IPS-15b (cell line): ENCODE measurements around the gene CHST13.

Source experiments
- H3K27me3 ChIP-seq: one replicate; pipeline ENCODE4 v1.6.1; 2013; ENCODE audit warnings: low read length; ENCODE audit not compliant: control insufficient read depth, insufficient read depth
- H3K36me3 ChIP-seq: one replicate; pipeline ENCODE4 v1.6.1; 2013; ENCODE audit warnings: low read length; ENCODE audit not compliant: control insufficient read depth, insufficient read depth
- H3K4me1 ChIP-seq: one replicate; pipeline ENCODE4 v1.6.1; 2013; ENCODE audit warnings: mild to moderate bottlenecking, low read length; ENCODE audit not compliant: control insufficient read depth, insufficient read depth
- H3K4me3 ChIP-seq: one replicate; pipeline ENCODE4 v1.5.1; 2013; ENCODE audit warnings: low read depth, low read length
- H3K9ac ChIP-seq: one replicate; pipeline ENCODE4 v1.6.1; 2013; ENCODE audit warnings: low read depth, mild to moderate bottlenecking, low read length
- H3K9me3 ChIP-seq: one replicate; pipeline ENCODE4 v1.6.1; 2013; ENCODE audit warnings: mild to moderate bottlenecking, low read length; ENCODE audit not compliant: control insufficient read depth, insufficient read depth

CHST13 gene

DNA sequence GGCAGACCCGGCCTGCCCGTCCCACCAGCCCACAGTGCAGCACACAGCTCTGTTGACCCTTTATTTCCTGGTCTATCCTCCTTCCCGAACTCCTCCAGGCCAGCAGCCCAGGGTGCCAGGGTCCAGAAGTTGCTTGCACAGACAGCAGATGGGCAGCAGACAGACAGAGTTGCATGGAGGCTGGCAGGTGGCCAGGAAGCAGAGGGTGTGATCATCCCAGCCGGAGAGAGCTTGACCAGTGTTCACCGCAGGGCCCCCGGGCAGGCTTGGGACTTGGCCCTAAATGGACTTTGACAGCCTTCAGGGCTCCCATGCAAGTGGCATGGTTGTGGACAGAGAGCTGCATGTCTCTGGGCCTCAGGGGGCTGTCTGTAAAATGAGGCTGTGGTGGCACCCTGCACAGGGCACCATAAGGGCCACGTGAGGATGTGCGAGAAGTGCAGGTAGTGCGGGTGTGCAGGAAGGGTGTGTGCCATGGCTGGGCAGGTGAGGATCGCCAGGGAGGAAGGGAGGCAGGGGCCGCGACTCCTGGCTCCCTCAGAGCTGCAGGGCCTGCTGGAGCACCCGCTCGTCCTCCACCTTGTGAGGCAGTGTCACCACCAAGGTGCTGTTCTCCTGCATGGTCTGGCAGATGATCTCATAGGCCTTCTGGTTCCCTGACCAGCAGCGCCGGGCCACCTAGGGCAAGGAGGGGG lies 42.0 kb upstream of the CHST13 start:
- no peak overlapping the region for H3K4me3 ChIP-seq
- no peaks in the 10 kb centered on the region for H3K9me3 ChIP-seq
- no peak overlapping the region for H3K9ac ChIP-seq
- peaks cover 15% of the 10 kb centered on the region for H3K4me1 ChIP-seq
- H3K27me3 ChIP-seq = no peaks in the 10 kb centered on the region
- H3K36me3 ChIP-seq = no peaks in the 10 kb centered on the region

DNA sequence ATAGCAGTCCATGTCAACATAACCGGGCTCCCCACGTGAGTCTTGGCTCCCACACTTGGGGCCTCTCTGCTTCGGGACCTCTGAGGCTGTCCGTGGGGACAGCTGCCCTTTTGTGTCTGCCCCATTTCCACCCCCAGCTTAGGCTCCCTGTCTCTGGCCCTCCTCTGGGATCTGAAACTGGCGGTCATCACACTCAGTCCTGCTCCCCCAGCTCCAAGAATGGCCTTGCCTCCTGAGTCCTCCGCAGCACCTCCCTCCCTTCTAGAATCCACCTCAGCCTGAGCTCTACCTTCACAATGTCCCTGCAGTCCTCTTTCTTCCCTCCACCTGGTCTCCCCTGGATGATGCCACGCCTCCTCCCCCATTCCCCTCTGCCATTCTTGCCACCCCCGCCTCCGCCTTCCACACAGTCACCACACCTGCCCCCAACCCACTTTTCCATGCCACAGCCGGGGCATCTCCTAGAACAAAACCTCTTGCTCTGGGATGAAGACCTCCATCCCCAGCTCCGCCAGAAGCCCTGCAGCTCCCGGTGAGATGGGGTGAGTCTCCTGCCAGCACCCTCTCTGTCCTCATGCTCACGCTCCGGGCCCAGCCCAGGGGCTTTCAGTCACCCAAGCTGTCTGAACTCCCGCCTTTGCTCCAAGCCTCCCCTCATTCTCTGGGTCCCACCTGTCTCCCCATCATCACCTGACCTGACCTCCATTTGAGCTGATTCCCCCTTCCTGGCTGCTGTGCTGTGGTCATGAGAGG lies 41.3 kb upstream of the CHST13 start:
- Histone ChIP-seq H3K9ac (no peak overlapping the region), H3K4me1 (peaks cover 11% of the 10 kb centered on the region), H3K36me3 (no peaks in the 10 kb centered on the region), H3K9me3 (no peaks in the 10 kb centered on the region), H3K4me3 (no peak overlapping the region), H3K27me3 (no peaks in the 10 kb centered on the region)

DNA sequence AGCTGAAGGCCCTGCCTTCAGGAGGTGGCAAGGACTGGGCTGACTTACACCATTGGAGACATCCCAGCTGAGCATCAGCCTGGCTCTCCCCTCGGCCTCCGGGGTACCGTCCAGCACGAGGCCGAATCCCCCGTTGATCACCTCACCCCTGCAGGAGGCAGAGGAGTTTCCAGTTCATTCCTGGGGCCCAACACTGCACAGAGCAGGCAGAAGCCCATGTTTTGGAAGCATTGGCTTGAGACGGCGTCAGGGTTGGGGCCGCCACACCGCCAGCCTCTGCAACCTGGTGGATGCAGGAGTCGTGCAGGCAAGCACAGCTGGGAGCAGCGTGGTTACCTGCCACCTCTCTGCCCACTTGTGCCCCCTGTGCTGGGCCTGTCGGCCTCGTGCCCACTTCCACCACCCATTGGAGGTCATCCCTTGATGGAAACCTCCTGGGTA lies 40.6 kb upstream of the CHST13 start:
- no peaks in the 10 kb centered on the region for H3K9me3 ChIP-seq
- H3K36me3 ChIP-seq = no peaks in the 10 kb centered on the region
- no peak overlapping the region for H3K4me3 ChIP-seq
- peaks cover 11% of the 10 kb centered on the region for H3K4me1 ChIP-seq
- H3K9ac ChIP-seq = no peak overlapping the region
- H3K27me3 ChIP-seq = no peaks in the 10 kb centered on the region

DNA sequence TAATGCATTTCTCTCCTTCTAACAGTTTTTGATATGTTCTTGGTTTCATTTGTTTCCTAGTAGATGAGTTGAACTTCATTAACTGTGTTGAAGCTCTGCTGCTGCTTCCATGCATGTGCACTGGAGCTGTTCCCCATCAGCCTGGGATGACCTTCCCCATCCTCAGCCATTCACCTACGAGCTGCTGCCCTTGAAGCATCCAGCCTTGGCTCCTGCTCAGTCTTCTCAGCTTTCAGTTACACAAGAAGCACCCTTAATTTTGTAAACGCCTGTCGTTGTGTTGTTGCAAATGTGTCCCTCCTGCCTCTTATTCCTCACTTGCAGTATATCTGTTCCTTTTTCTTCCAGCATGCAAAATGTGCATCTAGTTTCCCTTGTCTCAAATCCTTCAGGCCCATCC lies 39.8 kb upstream of the CHST13 start:
- Histone ChIP-seq H3K4me3 (no peak overlapping the region), H3K9me3 (no peaks in the 10 kb centered on the region), H3K36me3 (no peaks in the 10 kb centered on the region), H3K4me1 (peaks cover 11% of the 10 kb centered on the region), H3K9ac (no peak overlapping the region), H3K27me3 (no peaks in the 10 kb centered on the region)

DNA sequence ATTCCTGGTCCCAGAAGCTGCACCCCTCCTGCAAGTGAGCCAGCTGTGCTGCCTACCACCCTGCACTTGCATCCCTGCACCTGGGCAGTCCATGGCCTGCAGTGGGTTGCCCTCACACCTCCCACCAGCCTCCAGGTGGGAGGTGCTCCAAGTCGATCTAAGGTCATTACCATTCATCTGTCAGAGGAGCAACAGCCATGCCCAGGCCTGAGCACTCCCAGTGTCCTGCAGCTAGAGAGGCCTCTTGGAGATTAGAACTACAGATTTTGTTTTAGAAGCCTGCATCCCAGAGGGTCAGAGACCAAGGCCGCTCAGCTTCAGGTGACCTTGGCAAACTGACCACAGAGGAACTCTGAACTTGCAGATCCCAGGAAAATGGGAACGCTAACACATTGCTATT lies 39.3 kb upstream of the CHST13 start:
- Histone ChIP-seq H3K4me3 (no peak overlapping the region), H3K4me1 (peaks cover 11% of the 10 kb centered on the region), H3K27me3 (no peaks in the 10 kb centered on the region), H3K9me3 (no peaks in the 10 kb centered on the region), H3K36me3 (no peaks in the 10 kb centered on the region), H3K9ac (no peak overlapping the region)

DNA sequence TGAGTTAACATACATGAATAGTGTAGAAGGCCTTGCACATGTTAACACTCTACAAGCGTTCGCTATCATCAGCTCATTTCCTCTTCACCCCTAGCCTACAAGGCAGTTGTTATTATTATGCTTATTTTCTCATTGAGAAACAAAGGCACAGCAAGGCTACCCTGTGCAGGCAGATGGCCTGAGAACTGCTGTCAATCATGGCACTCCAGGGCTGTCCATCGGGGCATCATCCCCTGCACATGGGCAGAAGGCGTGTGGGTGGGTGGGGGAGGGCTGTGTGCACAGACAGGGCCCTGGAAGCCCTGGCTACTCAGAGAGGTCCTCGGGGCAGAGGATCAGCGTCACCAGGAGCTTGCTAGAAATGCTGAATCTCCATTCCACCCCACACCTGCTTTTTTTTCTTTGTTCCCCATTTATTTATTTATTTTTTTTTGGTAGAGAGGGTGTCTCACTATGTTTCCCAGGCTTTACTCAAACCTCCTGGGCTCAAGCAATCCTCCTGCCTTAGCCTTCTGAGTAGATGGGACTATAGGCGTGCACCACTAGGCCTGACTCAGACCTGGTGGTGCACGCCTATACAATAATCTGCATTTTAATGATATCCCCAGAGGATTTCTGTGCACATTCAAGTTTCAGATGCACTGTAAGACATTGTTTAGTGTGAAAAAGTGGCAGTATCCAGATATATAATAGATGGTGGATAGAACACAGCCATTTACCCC lies 38.6 kb upstream of the CHST13 start:
- Histone ChIP-seq H3K36me3 (no peaks in the 10 kb centered on the region), H3K4me1 (peaks cover 11% of the 10 kb centered on the region), H3K27me3 (no peaks in the 10 kb centered on the region), H3K4me3 (no peak overlapping the region), H3K9ac (no peak overlapping the region), H3K9me3 (no peaks in the 10 kb centered on the region)

DNA sequence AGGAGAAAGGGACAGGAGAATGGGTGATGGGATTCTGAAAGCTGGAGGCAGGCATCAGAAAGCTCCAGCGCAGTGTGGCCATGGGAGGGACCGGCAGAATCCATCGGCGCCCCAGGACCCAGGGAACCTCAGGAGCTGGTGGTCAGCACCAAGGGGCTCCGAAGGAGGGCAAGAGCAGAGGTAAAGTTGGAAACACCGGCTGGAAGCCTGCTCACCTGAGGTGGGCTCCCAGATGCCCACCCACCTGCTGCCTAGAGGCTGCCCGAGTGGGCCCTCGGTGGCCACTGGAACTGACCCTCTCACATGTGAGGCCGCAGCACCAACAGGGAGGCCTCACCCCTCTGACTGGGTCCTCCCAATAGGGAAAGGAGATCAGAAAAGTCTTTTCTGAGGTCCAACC lies 38.0 kb upstream of the CHST13 start:
- peaks cover 11% of the 10 kb centered on the region for H3K4me1 ChIP-seq
- H3K9ac ChIP-seq = no peak overlapping the region

DNA sequence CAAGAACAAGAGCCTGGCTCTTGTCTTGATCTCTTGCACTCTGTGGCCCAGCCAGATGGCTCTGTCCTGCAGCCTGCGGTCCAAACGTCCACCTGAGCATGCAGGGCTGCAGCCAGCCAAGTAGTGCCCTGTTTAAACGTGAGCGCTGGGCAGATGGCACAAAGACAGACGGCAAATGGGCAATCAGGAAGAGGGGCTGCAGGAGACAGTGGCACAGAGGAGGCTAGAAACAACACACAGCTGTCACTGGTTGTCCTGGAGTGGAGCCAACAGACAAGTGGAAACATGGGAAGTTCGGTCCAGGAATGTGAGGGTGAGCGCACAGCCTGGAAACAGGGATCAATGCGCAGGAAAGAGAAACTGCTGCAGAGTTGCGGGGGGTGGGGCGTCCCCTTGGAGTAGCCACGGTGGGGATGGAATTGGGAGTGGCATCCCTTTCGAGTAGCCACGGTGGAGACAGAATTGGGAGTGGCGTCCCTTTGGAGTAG lies 37.6 kb upstream of the CHST13 start:
- Histone ChIP-seq H3K4me1 (peaks cover 11% of the 10 kb centered on the region), H3K36me3 (no peaks in the 10 kb centered on the region), H3K27me3 (no peaks in the 10 kb centered on the region), H3K9ac (no peak overlapping the region), H3K4me3 (no peak overlapping the region), H3K9me3 (no peaks in the 10 kb centered on the region)

More for the DNA sequence above, 38.0 kb upstream of the CHST13 start:
- Histone ChIP-seq H3K4me3 (no peak overlapping the region), H3K9me3 (no peaks in the 10 kb centered on the region), H3K27me3 (no peaks in the 10 kb centered on the region), H3K36me3 (no peaks in the 10 kb centered on the region)

DNA sequence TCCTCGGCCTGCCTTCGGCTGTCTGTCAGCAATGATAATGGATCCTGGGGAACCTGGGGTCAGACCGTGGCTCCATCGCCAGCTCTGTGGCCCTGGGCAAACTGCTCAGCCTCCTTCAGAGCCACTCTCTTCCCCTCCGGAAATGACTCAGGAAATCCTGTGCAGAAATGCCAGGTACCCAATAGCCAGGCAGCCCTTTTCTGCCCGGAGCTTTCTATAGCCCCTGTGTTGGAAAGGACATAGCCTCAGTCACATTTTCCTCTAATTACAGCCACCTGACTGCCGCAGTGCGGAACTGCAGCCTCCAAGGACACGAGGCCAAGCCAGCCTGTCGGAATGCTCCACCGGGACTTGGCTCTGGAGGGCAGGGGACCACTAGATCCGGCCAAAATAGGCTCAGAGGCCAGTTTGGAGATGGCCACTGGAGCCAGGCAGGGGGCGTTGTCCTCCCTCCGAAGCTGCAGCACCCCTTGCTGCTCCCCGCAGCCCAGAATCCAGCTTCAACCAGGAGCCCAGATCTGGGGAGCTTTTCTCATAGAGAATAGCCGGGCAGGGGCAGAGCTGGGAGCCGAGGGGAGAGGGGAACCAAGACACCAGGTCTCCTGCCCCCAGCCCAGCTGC lies 36.7 kb upstream of the CHST13 start:
- no peaks in the 10 kb centered on the region for H3K36me3 ChIP-seq
- peaks cover 11% of the 10 kb centered on the region for H3K4me1 ChIP-seq
- no peaks in the 10 kb centered on the region for H3K9me3 ChIP-seq
- H3K9ac ChIP-seq = no peak overlapping the region
- no peaks in the 10 kb centered on the region for H3K27me3 ChIP-seq
- no peak overlapping the region for H3K4me3 ChIP-seq

DNA sequence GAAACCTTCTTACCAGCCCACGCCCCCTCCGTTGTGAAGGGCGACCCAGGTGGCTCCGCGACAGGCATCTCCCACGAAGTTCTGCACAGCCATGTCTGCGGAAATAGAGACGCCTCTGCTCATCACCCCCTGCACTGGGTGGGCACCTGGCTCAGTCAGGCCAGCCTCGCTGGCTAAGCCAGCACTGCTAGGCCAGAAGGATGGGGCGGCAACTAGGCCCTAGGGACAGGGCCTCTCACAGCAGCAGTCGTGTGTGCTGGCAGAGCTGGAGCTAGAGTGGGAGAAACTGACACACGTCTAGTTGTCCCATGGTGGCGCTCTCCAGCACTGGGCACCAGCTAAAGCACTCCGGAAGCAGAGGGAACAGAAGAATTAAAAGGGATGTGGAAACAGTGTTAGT lies 35.8 kb upstream of the CHST13 start:
- Histone ChIP-seq H3K36me3 (no peaks in the 10 kb centered on the region), H3K4me3 (no peak overlapping the region), H3K4me1 (peaks cover 11% of the 10 kb centered on the region), H3K27me3 (no peaks in the 10 kb centered on the region), H3K9ac (no peak overlapping the region), H3K9me3 (no peaks in the 10 kb centered on the region)

DNA sequence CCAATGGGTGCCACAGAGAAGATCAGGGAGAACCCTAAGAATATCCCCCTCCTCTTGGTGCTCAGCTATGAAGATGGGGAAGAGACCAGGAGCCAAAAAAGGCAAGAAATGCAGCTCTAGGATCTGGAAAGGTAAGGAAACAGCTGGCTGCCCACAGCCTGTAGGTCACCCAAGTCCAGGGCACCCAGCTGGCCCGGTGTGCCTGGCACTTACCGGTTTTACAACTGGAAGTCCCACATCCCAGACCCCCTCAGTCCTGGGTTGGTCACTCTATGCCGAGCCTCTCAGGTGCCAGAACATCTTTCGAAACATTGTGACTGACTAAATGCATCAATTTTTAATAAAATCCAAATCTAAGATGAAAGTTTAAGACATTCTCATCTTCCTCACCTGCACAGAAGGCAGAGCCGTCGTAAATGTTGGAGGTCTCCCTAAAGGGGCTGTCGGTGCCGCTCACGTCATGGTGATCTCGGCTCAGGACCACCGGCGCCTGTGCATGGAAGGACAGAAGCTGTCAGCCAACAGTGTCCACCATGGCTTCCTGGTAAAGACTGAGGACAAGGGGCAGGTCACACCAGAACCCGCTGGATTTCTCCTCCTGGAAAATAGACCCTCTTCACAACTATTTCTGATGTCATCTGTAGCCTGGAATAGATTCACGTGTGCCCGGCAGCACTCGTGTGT lies 34.9 kb upstream of the CHST13 start:
- Histone ChIP-seq H3K27me3 (no peaks in the 10 kb centered on the region), H3K9ac (no peak overlapping the region), H3K4me1 (peaks cover 11% of the 10 kb centered on the region), H3K4me3 (no peak overlapping the region), H3K9me3 (no peaks in the 10 kb centered on the region), H3K36me3 (no peaks in the 10 kb centered on the region)
